ENCODE data around the gene IL1RN.

Gene IL1RN

GRCh38 chr2:113157897-113158753, 30.7 kb downstream of the IL1RN start:
- no peak for DNase-seq

DNA sequence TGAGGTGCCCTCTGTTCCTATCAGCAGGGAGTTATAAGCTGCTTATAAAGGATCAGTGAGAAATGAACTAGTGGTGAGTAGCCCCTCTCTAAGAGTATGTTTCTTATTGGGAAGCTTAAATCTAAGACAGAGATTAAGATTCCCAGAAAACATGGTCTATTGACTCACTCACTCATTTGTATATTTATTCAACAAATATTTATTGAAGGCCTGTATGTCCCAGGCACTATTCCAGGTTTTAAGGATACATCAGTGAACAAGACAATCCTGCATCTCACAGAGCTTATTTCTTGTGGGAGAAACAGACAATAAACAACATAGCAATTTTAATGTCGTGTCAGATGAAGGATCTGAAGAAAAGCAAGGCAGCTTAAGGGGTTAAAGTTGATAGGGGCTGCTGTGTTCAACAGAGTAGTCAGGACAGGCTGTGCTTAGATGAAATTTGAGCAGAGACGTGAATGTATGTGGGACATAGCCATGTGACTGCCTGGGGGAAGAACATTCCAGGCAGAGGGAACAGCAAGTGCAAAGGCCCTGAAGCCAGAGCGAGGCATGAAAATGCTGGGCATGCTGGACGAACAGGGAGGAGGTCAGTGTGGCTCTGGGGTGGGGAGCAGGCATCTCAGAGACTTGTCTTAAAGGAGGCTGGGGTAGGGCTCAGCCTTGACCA, 31.6 kb downstream of the IL1RN start:
- DNase-seq, result no peak

DNA sequence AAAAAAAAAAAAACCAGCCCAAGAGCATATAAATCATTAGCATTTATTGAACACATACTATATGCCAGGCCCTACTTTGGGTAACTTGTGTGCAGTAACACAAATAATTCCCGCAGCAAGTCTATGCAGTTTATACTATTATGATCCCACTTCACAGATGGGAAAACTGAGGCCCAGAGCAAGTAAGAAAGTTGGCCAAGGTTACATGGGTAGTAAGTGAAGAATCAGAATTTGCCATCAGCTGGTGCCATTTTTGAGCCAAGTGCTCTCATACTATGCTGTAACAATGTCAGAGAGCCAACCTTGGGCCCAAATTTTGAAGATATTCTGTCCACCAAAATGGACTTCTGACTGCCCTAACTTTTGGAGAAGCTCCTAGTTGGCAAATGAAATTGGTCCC, 32.9 kb downstream of the IL1RN start:
- no peak for DNase-seq

DNA sequence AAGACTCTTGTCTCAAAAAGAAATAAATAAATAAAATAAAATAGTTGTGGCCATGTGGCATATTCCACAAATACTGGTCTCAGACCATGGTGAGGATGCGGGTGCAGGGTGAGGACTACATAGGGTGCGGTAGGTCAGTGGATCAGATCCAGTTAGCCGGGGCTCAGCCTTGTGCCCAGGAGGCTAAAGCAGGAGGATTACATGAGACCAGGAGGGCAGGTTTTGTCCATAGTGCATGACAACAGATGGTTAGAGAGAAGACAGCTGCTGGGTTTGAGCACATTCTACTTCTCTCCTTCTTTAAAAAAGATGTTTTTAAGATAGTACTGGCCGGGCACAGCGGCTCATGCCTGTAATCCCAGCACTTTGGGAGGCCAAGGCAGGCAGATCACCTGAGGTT, 33.6 kb downstream of the IL1RN start:
- no peak for DNase-seq

DNA sequence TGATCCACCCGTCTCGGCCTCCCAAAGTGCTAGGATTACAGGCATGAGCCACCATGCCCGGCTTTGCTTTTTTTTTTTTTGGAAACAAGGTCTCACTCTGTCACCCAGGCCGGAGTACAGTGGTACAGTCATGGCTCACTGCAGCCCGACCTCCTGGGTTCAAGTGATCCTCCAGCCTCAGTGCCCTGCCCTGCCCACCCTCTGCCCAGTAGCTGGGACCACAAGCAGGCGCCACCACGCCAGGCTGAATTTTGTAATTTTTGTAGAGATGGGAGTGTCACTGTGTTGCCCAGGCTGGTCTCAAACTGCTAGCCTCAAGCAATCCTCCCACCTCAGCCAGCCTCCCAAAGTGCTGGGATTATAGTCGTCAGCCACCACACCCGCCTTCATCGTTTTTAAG, 34.8 kb downstream of the IL1RN start:
- no peak for DNase-seq

DNA sequence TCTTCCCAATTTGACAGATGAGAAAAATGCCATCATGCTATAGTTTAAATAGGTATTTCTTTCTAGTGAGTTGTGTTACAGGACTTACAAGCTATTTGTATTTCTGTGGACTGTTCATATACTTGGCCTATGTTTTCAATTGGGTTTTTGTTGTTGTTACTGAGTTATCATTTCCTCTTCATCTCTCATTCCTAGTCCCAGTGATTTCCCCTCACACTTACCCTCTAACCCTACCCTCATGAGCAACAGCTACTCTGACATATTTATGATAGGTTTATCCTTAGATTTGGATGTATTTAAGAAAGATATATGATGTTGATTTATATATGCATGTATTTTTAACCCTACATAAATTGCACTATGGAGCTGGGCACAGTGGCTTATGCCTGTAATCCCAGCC, 35.5 kb downstream of the IL1RN start:
- no peak for DNase-seq

- no peak for DNase-seq
Observed at GRCh38 chr2:113164215-113164929, 37.0 kb downstream of the IL1RN start.

DNA sequence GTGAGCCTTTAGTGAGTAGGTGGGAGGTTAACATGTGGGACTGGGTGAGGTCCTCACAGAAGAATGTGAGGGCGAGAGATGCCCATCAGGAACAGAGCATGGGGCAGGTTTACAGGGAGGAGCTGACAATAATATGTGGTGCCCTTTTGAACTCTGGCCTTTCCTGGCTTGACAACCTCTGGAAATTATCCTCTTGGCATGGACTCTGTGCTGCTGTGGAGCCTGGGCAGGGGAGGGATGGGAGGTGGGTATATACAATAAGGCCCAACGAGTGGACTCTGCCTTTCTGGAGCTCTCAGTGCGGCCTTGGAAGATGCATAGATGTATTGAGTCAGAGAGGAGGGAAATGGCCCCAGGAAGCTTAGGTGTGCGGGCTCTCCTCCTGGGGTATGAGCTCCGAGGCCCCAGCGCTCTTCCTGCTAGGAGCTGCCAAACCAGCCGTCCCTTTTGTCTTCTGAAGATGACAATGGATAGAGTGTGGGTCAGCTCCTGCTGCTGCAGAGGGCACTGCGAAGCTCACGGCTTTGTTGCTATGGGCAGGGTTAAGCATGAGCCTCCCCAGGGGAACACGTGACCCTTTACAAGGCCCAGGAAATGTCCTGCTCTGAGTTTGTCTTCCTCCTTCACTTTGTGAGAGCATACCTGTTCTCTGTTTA, 37.7 kb downstream of the IL1RN start:
- no peak for DNase-seq

DNA sequence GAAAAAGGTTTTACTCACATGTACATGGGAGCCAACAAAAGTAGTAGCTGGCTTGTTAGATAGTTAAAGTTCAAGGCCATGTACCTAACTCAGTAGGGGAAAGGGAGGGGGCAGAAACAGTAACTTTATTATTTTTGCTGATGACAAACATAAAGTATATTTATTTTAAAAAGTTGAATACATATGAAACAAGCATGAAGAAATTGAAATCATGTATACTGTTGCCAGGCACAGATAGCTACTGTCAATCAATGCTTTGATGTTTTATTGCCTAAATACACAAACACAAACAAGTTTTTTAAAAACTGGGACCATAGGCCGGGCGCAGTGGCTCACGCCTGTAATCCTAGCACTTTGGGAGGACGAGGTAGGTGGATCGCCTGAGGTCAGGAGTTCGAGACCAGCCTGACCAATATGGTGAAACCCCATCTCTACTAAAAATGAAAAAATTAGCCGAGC, 38.8 kb downstream of the IL1RN start:
- DNase-seq, result no peak

- no peak for DNase-seq
Observed at GRCh38 chr2:113167115-113167932, 39.9 kb downstream of the IL1RN start.

DNA sequence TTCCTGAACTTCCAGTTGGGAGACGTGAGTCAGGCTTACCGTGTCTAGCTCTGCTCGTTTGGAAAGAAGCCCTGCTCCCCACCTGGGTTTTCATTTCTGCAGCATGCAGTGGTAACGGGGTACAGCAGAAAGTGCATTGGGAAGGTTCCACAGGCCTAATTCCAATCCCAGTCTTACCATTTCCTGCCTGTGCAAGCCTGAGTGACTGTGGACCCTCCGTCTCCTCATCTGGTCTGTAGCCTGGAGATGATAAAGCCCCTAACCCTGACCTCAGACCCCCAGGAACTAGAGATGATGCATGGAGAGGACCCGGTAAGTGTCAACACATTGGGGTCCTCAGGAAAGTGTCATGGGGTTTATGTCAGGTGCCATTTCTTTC, 40.6 kb downstream of the IL1RN start:
- no peak for DNase-seq

DNA sequence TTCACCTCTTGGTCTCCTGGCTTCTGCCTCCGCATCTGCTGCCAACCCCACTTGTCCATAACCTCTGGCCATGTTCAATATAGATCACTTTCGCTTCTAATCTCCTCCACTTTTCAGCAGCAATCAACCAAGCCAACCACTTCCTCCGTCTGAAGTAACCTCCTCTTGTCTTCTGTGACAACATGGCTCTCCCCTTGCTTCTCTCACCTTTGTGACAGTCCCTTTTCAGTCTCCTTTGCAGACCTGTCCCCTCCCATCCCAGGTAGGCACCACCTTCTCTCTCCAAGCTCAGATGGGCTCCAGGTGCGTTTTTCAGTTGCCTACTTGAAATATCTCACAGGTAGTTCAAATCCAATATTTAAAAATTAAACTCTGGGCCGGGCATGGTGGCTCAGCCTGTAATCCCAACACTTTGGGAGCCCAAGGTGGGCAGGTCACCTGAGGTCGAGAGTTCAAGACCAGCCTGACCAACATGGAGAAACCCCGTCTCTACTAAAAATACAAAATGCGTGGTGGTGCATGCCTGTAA, 41.7 kb downstream of the IL1RN start:
- no peak for DNase-seq

- DNase-seq, result no peak
Observed at GRCh38 chr2:113169586-113169985, 42.2 kb downstream of the IL1RN start.

DNA sequence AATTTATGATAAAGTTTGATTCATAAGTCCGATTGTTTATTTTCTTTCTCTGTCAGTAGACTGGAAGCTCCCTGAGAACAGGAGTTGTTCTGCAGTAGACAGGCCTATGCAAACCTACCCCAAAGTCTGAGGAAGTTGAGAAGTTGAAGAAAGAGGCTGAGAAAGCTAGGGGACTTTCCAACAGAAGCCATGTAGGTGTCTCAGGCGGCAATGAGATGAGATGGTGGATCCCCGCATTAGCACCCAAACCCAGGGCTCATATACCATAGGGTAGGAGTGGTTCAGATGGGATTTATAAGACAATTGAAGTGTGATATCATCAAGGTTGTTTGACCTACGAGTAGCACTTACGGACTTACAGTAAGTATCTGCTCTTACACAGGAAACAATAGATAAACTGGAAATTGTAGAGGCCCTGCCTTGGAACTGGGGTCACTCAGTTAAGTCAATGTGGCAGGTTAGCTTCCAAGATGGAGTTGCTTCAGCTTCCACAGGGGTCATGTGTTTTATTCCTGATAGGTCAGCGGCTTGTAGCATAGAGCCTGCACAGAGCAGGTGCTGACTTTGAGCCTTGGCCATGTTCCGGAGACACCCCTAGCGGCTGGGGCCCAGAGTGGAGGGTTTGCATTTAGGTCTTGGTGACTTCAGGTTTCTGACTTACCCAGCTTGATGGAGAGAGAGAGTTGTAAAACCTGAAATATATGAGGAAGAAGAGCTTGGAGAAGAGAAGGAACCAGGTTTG, 44.1 kb downstream of the IL1RN start:
- no peak for DNase-seq

- DNase-seq, result no peak
Observed at GRCh38 chr2:113172721-113173541, 45.5 kb downstream of the IL1RN start.

DNA sequence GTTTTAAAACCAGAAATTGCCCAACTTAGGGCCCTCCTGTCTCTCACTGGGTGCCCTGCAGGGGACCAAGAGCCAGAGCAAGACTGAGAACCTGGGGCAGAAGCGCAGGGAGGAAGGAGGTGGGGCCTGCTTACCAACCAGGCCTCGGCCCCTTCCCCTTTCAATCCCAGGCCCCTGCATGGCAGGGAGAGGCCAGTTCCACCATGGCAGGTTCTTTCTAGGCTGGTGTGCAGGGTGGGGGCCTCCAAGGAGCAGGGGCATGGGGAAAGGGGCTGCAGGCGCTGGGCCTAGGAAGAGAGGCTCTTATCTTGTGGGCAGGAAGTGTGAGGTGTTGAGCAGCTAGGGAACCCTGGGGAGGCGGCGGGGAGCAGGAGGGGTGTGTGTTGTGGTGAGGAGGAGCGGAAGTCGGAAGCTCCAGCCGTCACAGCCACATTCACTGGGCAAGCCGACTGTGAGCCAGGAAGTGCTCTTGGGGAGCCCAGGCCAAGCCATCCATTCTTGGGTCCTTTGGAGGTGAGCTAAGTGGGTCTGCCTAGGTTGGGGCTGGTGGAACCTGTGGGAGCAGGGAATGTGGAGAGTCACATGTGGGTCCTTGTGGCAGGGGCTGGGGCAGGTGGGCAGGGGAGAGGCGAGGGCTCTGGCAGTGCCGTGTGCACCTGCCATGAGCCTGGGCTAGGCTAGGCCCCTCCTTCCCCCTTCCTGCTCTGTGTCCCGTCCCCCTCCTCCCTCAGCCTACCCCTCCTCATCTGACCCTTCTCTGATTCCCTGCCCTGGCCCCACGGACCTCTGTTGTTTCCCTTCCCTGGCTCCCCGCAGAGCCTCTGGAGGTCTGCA, 46.4 kb downstream of the IL1RN start, which contains the start of gene PSD4:
Gene PSD4 (plus strand): TSS at position 430 of the 834 bp plus-strand sequence. CDS start 8,486 bp downstream, outside the sequence.
- DNase-seq, result no peak

DNA sequence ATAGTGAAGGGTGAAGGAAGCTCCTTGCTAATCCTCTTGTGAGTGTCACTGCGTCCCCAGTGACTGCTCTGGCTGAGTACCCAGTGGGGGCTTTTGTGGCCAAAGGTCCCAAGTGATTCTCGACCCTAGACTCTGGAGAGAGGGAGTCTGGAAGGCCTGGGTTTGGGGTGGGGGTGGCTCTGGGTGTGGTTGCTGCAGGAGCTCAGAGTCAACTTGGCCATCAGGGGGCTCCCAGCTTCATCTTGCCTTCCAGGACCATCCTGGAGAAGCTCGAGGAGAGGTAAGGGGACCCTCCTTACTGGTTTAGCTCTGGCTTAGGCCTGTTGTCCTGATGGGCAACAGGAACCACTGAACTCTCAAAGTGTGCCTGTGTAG, 47.0 kb downstream of the IL1RN start:
- no peak for DNase-seq

GRCh38 chr2:113175042-113175628, 47.7 kb downstream of the IL1RN start:
- no peak for DNase-seq
